Glomerular visceral epithelial cell (primary cell): Measurements from ENCODE around the gene ACP4.
"Not testable (repeated sequence)": the region's sequence is repeated elsewhere in the genome, so short reads cannot be mapped to it uniquely, and the experiment has no call there.

ENCODE experiments used
- DNase-seq: peaks from one replicate; pipeline ENCODE4 v3.0.0-alpha.2; 2016; ENCODE audit errors: extremely low spot score

ACP4 gene

GRCh38 chr19:50797429-50797780 is 7.2 kb downstream of the ACP4 start:
- no peak for DNase-seq

GRCh38 chr19:50797781-50798658 is 7.8 kb downstream of the ACP4 start:
- DNase-seq, result no peak

- DNase-seq, result no peak
These were observed 8.7 kb downstream of the ACP4 start for GRCh38 chr19:50798659-50799546.

- no peak for DNase-seq
These were observed 9.3 kb downstream of the ACP4 start for GRCh38 chr19:50799547-50799851.

- no peak for DNase-seq
These were observed 10.9 kb downstream of the ACP4 start for GRCh38 chr19:50801107-50801506.

- DNase-seq, result peak; percentile 41
These were observed 13.6 kb downstream of the ACP4 start for GRCh38 chr19:50803633-50804419.

GRCh38 chr19:50804420-50805272 is 14.4 kb downstream of the ACP4 start:
- DNase-seq, result peak; percentile 99

- no peak for DNase-seq
These were observed 18.6 kb downstream of the ACP4 start for GRCh38 chr19:50808856-50809255.

- not testable (repeated sequence) for DNase-seq
These were observed 21.5 kb downstream of the ACP4 start for GRCh38 chr19:50811622-50812238.

- DNase-seq, result no peak
These were observed 22.3 kb downstream of the ACP4 start for GRCh38 chr19:50812474-50812873.

- DNase-seq, result no peak
These were observed 24.7 kb downstream of the ACP4 start for GRCh38 chr19:50814883-50815282.

GRCh38 chr19:50815439-50815838 is 25.2 kb downstream of the ACP4 start:
- DNase-seq, result no peak

GRCh38 chr19:50817941-50818858 is 28.0 kb downstream of the ACP4 start:
- no peak for DNase-seq

GRCh38 chr19:50818859-50819472 is 28.8 kb downstream of the ACP4 start:
- DNase-seq, result no peak

GRCh38 chr19:50819636-50820035 is 29.4 kb downstream of the ACP4 start:
- no peak for DNase-seq

GRCh38 chr19:50820086-50820485 is 29.9 kb downstream of the ACP4 start:
- no peak for DNase-seq

- no peak for DNase-seq
These were observed 30.5 kb downstream of the ACP4 start for GRCh38 chr19:50820549-50821247.

- DNase-seq, result no peak
These were observed 31.0 kb downstream of the ACP4 start for GRCh38 chr19:50821248-50821612.

- no peak for DNase-seq
These were observed 31.4 kb downstream of the ACP4 start for GRCh38 chr19:50821622-50822021.
